ENCODE data around the gene PLAC1.

DNA sequence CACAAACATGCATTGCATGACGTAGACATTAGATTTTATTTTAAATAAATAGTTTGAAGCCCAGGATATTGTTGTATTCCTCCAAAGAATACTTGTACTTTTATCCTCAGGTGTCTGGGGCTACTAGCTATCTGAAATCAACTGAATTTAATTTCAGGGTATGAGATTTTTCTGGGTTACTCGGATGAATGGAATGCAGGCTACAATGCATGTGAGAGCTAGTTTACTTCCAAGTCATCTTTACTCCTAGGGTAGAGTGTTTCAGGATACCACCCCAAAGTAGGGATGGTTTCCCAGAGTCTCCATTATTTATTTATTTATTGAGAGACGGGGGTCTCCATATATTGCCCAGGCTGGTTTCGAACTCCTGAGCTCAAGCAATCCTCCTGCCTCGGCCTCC is 131.9 kb downstream of the PLAC1 start:
- TF ChIP-seq, protein P1, sequence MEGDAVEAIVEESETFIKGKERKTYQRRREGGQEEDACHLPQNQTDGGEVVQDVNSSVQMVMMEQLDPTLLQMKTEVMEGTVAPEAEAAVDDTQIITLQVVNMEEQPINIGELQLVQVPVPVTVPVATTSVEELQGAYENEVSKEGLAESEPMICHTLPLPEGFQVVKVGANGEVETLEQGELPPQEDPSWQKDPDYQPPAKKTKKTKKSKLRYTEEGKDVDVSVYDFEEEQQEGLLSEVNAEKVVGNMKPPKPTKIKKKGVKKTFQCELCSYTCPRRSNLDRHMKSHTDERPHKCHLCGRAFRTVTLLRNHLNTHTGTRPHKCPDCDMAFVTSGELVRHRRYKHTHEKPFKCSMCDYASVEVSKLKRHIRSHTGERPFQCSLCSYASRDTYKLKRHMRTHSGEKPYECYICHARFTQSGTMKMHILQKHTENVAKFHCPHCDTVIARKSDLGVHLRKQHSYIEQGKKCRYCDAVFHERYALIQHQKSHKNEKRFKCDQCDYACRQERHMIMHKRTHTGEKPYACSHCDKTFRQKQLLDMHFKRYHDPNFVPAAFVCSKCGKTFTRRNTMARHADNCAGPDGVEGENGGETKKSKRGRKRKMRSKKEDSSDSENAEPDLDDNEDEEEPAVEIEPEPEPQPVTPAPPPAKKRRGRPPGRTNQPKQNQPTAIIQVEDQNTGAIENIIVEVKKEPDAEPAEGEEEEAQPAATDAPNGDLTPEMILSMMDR (IDR thresholded peaks at IDR 0.05): no peak
- no peak for TF ChIP-seq POLR2A (IDR thresholded peaks at IDR 0.05)

Data from uterus (tissue), 2 donors.